Measurements from ENCODE around the gene SUPT3H. TPM values are rescaled to one million over a fixed set of nuclear protein-coding genes. Genes with fewer than 3 reads are reported as not detected.

SUPT3H gene
- total RNA-seq, 3 donors from 2014 or later = 3.0 to 8.1 (median 3.5) TPM

GRCh38 chr6:45076217-45076930 lies 301.4 kb downstream of the SUPT3H start:
- ATAC-seq (no peak), DNase-seq (no peak)
- Histone ChIP-seq H3K4me3 (no peak overlapping the region), H3K9me3 (peaks cover 16% of the 10 kb centered on the region), H3K4me1 (ENCODE audit: low read depth) (no peaks in the 10 kb centered on the region), H3K36me3 (ENCODE audit: low read depth) (no peaks in the 10 kb centered on the region)
- intact Hi-C loops (cut with DNase I, micrococcal nuclease) = no loop called here
- TF ChIP-seq, protein P1, sequence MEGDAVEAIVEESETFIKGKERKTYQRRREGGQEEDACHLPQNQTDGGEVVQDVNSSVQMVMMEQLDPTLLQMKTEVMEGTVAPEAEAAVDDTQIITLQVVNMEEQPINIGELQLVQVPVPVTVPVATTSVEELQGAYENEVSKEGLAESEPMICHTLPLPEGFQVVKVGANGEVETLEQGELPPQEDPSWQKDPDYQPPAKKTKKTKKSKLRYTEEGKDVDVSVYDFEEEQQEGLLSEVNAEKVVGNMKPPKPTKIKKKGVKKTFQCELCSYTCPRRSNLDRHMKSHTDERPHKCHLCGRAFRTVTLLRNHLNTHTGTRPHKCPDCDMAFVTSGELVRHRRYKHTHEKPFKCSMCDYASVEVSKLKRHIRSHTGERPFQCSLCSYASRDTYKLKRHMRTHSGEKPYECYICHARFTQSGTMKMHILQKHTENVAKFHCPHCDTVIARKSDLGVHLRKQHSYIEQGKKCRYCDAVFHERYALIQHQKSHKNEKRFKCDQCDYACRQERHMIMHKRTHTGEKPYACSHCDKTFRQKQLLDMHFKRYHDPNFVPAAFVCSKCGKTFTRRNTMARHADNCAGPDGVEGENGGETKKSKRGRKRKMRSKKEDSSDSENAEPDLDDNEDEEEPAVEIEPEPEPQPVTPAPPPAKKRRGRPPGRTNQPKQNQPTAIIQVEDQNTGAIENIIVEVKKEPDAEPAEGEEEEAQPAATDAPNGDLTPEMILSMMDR (IDR thresholded peaks at IDR 0.05) = no peak

DNA sequence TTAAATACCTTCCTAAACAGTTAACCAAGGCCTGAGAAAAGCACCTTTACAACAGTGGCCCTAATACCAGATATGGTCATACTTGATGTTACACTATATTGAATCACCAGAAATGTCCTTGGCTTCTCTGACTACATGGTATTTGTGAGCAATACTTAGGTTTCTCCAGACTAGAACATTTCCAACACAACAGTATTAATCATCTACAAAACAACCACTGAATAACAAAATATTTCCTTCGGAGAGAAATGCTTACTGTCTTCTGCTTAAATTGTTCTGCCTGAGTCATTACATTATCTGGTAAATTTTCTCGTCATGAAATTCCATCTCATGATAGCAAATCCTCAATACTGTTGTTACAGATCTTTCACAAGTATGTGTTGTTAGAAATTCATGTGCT lies 302.5 kb downstream of the SUPT3H start:
- H3K4me3 ChIP-seq = no peak overlapping the region
- intact Hi-C loops (cut with DNase I, micrococcal nuclease) = no loop called here
- H3K9me3 ChIP-seq = peaks cover 16% of the 10 kb centered on the region
- H3K4me1 ChIP-seq (ENCODE audit: low read depth) = no peaks in the 10 kb centered on the region
- ATAC-seq = no peak
- DNase-seq = no peak
- TF ChIP-seq, protein P1 (IDR thresholded peaks at IDR 0.05) = no peak
- H3K36me3 ChIP-seq (ENCODE audit: low read depth) = no peaks in the 10 kb centered on the region

DNA sequence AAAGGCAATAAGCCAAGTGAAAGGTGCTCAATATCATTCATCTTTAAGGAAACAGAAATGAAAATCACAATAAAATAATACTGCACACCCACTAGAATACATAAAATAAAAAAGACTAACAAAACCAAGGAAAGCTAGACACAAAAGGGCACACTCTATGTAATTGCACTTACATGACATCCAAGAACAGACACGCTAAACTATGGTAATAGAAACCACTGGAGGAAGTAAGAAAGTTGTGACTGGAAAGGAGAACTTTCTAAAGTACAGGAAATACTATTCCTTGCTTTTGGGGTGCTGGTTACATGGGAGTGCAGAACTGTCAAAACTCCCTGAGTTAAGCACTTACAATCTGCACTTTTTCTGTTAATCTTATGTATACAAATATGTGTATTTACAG lies 303.3 kb downstream of the SUPT3H start:
- TF ChIP-seq, protein P1 (IDR thresholded peaks at IDR 0.05) = no peak
- ATAC-seq = peak; percentile 44
- no peaks in the 10 kb centered on the region for H3K36me3 ChIP-seq (ENCODE audit: low read depth)
- intact Hi-C loops (cut with DNase I, micrococcal nuclease) = no loop called here
- H3K4me1 ChIP-seq (ENCODE audit: low read depth) = no peaks in the 10 kb centered on the region
- H3K4me3 ChIP-seq = no peak overlapping the region
- H3K9me3 ChIP-seq = peaks cover 14% of the 10 kb centered on the region
- no peak for DNase-seq

DNA sequence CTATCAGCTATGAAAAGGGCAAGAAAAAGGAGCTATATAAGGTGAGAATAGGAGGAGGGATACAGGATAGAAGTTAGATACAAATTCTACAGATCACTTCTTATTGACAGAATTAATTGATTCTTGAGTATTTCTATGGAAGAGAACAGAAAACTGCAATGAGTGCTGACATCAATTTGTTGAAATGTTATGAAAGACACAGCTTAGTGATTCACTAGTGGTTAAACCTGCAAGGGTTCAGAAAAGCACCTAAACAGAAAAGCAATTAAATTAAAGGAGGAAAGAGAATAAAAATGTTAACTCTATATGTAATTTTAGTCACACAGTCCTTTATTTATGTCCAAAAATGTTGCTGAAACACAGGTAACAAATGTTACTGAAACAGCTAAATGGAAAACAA lies 304.0 kb downstream of the SUPT3H start:
- no peak for ATAC-seq
- Histone ChIP-seq H3K4me3 (no peak overlapping the region), H3K4me1 (ENCODE audit: low read depth) (no peaks in the 10 kb centered on the region), H3K9me3 (peaks cover 9% of the 10 kb centered on the region), H3K36me3 (ENCODE audit: low read depth) (no peaks in the 10 kb centered on the region)
- intact Hi-C loops (cut with DNase I, micrococcal nuclease) = no loop called here
- TF ChIP-seq, protein P1 (IDR thresholded peaks at IDR 0.05) = no peak
- DNase-seq = no peak

- DNase-seq = no peak
- Histone ChIP-seq H3K9me3 (no peaks in the 10 kb centered on the region), H3K4me1 (ENCODE audit: low read depth) (no peaks in the 10 kb centered on the region), H3K36me3 (ENCODE audit: low read depth) (no peaks in the 10 kb centered on the region), H3K4me3 (no peak overlapping the region)
- ATAC-seq = no peak
- TF ChIP-seq, protein P1 (IDR thresholded peaks at IDR 0.05) = no peak
- intact Hi-C loops (cut with DNase I, micrococcal nuclease) = no loop called here
These were observed 305.1 kb downstream of the SUPT3H start for GRCh38 chr6:45072673-45073072.

All from mucosa of descending colon (tissue), 3 donors.